Bronchial epithelial cell (primary cell): ENCODE results near the gene IZUMO2. TPM values are rescaled to one million over a fixed set of nuclear protein-coding genes. Genes with fewer than 3 reads are reported as not detected.

Experiments used
- DNase-seq: peaks from one replicate; pipeline ENCODE4 v3.0.0-alpha.2; 2010; ENCODE audit warnings: low read depth
- FAIRE-seq: peaks from 2 replicates; lab custom pipeline; 2011; peaks lifted over from hg19 to GRCh38; lab: Jason Lieb, UNC
- H3K27me3 ChIP-seq: 2 replicates; pipeline ENCODE4 v1.5.1; 2011; ENCODE audit warnings: low read length; ENCODE audit not compliant: control insufficient read depth, insufficient read depth
- H3K36me3 ChIP-seq: 2 replicates; pipeline ENCODE4 v1.5.1; 2011; ENCODE audit warnings: low read length; ENCODE audit not compliant: control insufficient read depth, insufficient read depth
- H3K4me3 ChIP-seq: 2 replicates; pipeline ENCODE4 v1.5.1; 2011; ENCODE audit warnings: mild to moderate bottlenecking, low read depth, low read length, control low read depth
- CTCF ChIP-seq: IDR thresholded peaks from 2 replicates; pipeline ENCODE4 v1.5.1; 2011; ENCODE audit warnings: mild to moderate bottlenecking, moderate library complexity, low read length, control low read depth, inconsistent platforms; ENCODE audit not compliant: insufficient read depth, severe bottlenecking
- total RNA-seq: library from RNA; depleted of rRNA; stranded (reverse); fragments of >200 nt; gene quantifications from 2 replicates; pipeline ENCODE4 v1.2.1, GENCODE V29; 2014

Gene IZUMO2
- total RNA-seq, 1 donor from 2014 or later = not detected

GRCh38 chr19:50199259-50199555, 36.1 kb upstream of the IZUMO2 start:
- FAIRE-seq (no peak), DNase-seq (no peak)
- no peak for TF ChIP-seq CTCF
- Histone ChIP-seq H3K4me3 (no peak overlapping the region), H3K27me3 (no peaks in the 10 kb centered on the region), H3K36me3 (no peaks in the 10 kb centered on the region)

DNA sequence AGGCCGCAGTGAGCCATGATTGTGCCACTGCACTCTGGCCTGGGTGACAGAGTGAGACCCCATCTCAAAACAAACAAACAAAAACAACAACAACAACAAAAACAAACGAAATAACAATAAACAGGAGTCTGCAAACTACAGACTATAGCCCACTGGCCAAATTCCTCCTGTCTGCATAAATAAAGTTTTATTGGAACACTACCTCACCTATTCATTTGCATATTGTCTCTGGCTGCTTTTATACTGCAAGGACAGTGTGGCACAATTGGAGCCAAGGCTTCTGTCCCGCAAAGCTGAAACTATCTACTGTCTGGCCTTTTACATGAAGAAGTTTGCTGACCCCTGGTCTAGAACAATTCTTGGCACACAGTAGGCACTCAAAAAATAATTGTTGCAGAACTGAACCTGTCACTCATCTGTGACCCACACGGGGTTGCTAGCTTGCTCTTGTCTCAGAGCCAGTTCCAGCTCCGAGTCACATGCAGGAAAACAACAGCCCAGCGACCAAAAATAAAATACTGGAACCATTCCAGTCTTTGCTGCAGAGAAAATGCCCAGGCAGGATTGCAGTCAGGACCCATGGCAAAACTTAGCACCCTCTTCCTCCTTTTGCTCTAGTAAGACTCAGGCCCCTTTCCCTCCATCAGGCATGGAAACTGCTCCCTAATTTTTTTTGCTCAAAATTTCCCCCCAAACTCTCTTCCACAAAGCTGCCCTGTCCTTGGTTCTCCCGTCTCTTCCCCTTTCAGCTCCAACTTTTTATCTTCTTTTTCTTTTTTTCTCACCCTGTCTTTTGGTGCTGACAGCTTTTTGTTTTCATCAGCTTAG, 35.6 kb upstream of the IZUMO2 start:
- Histone ChIP-seq H3K27me3 (no peaks in the 10 kb centered on the region), H3K4me3 (no peak overlapping the region), H3K36me3 (no peaks in the 10 kb centered on the region)
- TF ChIP-seq CTCF = no peak
- DNase-seq = no peak
- peak; percentile 50 for FAIRE-seq

- DNase-seq (no peak), FAIRE-seq (no peak)
- Histone ChIP-seq H3K27me3 (no peaks in the 10 kb centered on the region), H3K36me3 (no peaks in the 10 kb centered on the region), H3K4me3 (no peak overlapping the region)
- no peak for TF ChIP-seq CTCF
Observed at GRCh38 chr19:50197348-50197747, 34.3 kb upstream of the IZUMO2 start.

GRCh38 chr19:50196322-50196932, 33.3 kb upstream of the IZUMO2 start:
- Histone ChIP-seq H3K4me3 (no peak overlapping the region), H3K27me3 (no peaks in the 10 kb centered on the region), H3K36me3 (no peaks in the 10 kb centered on the region)
- no peak for TF ChIP-seq CTCF
- no peak for DNase-seq
- FAIRE-seq = no peak

GRCh38 chr19:50195224-50195623, 32.1 kb upstream of the IZUMO2 start:
- no peak overlapping the region for H3K4me3 ChIP-seq
- DNase-seq = no peak
- no peak for FAIRE-seq
- no peaks in the 10 kb centered on the region for H3K36me3 ChIP-seq
- TF ChIP-seq CTCF = no peak
- H3K27me3 ChIP-seq = no peaks in the 10 kb centered on the region
